LNCaP clone FGC (cell line): ENCODE results near the gene SPARCL1.

Source experiments
- DNase-seq: peaks from one replicate; pipeline ENCODE4 v3.0.0-alpha.2; 2011; ENCODE audit warnings: low read depth
- H3K4me3 ChIP-seq: 2 replicates; pipeline ENCODE4 v1.5.1; 2011; ENCODE audit warnings: mild to moderate bottlenecking, low read depth, low read length, control low read depth
- CTCF ChIP-seq: IDR thresholded peaks from 2 replicates; pipeline ENCODE4 v1.5.1; 2012; ENCODE audit warnings: mild to moderate bottlenecking; ENCODE audit not compliant: control insufficient read depth, insufficient read depth; ENCODE audit errors: extremely low read depth

Gene SPARCL1

DNA sequence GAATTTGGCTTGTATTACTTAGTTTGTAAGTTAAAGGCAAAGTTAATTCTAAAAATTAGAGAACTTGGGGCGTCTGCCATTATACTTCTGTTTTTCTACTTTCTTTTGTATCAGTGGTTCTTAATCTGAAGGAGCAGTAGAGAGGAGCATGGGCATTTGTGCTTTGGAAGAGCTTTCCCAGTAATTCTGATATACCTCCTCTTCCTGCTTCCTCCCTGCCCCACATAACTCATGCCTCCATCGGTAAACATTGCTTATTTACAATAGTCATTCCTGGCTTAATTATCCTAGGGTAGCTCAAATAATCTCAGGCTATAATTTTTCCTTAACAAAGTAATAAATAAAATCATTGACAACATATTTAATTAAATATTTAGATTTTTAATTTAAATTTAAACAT is 37.1 kb upstream of the SPARCL1 start:
- no peak for DNase-seq
- no peak overlapping the region for H3K4me3 ChIP-seq
- no peak for TF ChIP-seq CTCF

DNA sequence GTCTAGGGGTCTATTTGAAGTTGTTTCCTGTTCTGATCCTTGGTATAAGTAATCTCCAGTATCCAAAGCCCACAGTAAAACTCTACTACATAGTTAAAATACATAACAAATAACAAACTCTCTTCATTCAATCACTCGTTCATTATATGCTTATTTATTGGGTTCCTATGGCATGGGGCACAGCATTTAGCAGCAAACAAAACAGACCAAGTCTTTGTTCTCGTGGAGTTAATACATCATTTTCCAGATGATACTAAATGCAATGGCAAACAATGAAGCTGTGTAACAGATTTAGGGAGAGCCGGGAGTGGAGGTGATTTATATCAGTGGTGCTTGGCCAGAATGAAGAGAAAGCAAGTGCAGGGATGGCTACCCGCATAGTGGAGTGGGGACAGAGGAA is 36.6 kb upstream of the SPARCL1 start:
- no peak overlapping the region for H3K4me3 ChIP-seq
- no peak for TF ChIP-seq CTCF
- DNase-seq, result no peak

GRCh38 chr4:87560802-87561201 is 31.6 kb upstream of the SPARCL1 start:
- no peak overlapping the region for H3K4me3 ChIP-seq
- no peak for DNase-seq
- no peak for TF ChIP-seq CTCF

GRCh38 chr4:87559090-87559837 is 30.1 kb upstream of the SPARCL1 start:
- peak; percentile 79 for DNase-seq
- TF ChIP-seq CTCF, result no peak
- no peak overlapping the region for H3K4me3 ChIP-seq

GRCh38 chr4:87557348-87557747 is 28.2 kb upstream of the SPARCL1 start:
- TF ChIP-seq CTCF, result no peak
- H3K4me3 ChIP-seq, result no peak overlapping the region
- DNase-seq, result peak; percentile 56

GRCh38 chr4:87555773-87556619 is 26.8 kb upstream of the SPARCL1 start:
- DNase-seq, result no peak
- no peak overlapping the region for H3K4me3 ChIP-seq
- TF ChIP-seq CTCF, result no peak
